ENCODE measurements around the gene CACNA1S.

CACNA1S gene

DNA sequence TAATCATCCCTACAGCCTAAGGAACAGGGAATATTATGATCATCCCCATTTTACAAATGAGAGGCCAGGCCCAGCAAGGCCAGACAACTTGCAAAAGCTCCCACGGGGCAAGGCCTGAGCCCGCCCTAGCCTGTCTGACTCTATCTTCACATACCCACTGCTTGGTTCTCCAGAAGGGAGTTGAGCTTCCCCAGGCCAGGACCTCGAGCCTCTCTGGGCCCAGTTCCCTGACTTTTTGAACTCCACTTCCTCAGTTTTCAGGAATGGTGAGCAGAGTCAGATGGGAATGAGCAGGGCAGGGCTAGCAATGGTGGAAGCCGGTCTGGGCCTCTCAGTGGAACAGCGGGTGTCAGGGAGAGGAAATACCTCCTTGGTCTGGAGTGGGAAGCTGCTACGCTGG, 39.3 kb downstream of the CACNA1S start:
- no peak for DNase-seq (ENCODE audit: extremely low read depth, insufficient read length)
- Histone ChIP-seq H3K4me3 (replicated peaks; ENCODE audit: low read depth, low read length) (no peak overlapping the region), H3K36me3 (ENCODE audit: control insufficient read depth, insufficient read depth, low read length) (no peaks in the 10 kb centered on the region), H3K27me3 (replicated peaks; ENCODE audit: control insufficient read depth, insufficient read depth, low read length) (no peaks in the 10 kb centered on the region; the same call in 1 of the 2 replicates)
- TF ChIP-seq, protein P1, sequence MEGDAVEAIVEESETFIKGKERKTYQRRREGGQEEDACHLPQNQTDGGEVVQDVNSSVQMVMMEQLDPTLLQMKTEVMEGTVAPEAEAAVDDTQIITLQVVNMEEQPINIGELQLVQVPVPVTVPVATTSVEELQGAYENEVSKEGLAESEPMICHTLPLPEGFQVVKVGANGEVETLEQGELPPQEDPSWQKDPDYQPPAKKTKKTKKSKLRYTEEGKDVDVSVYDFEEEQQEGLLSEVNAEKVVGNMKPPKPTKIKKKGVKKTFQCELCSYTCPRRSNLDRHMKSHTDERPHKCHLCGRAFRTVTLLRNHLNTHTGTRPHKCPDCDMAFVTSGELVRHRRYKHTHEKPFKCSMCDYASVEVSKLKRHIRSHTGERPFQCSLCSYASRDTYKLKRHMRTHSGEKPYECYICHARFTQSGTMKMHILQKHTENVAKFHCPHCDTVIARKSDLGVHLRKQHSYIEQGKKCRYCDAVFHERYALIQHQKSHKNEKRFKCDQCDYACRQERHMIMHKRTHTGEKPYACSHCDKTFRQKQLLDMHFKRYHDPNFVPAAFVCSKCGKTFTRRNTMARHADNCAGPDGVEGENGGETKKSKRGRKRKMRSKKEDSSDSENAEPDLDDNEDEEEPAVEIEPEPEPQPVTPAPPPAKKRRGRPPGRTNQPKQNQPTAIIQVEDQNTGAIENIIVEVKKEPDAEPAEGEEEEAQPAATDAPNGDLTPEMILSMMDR (IDR thresholded peaks at IDR 0.05; ENCODE audit: insufficient read depth, low read length, poor library complexity, severe bottlenecking): no peak

DNA sequence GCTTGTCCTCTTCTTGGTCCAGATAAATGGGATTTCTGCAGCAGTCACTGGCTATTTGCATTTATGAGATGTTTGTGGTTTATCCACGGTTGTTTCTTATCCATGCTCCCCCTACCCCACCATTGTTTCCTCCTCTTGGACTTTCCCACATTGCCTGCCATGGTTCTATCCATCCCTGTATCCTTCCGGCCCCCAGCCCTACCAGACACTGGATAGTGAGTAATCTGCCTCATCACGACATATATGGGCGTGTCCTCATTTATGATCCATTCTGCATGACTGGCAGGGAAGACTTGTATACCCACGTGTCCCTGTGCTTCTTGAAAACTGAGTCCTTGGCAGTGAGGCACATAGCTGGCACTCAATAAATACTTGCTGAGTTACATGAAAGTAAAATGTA, 40.1 kb downstream of the CACNA1S start:
- DNase-seq (ENCODE audit: extremely low read depth, insufficient read length): no peak
- Histone ChIP-seq H3K36me3 (ENCODE audit: control insufficient read depth, insufficient read depth, low read length) (no peaks in the 10 kb centered on the region), H3K4me3 (replicated peaks; ENCODE audit: low read depth, low read length) (no peak overlapping the region), H3K27me3 (replicated peaks; ENCODE audit: control insufficient read depth, insufficient read depth, low read length) (no peaks in the 10 kb centered on the region; the same call in 1 of the 2 replicates)
- TF ChIP-seq, protein P1 (IDR thresholded peaks at IDR 0.05; ENCODE audit: insufficient read depth, low read length, poor library complexity, severe bottlenecking): no peak

DNA sequence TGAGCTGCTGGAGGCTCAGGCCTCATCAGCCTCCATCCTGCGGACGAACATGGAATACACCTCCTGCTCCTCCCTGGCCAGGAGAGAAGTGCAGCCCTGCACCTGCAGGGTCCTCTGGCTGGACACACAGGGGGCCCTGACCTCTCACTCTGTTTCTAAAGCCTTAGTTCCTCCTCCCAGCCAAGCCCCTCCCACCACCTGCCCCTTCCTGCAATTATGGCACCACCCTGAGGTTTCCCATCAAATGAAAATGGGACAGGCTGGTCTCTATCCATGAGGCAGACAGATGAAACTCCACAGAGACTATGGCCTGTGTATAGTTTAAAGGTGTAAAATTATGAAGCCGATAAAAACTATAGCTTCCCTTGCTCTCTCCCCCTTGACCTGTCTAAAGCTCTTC, 42.6 kb downstream of the CACNA1S start:
- no peaks in the 10 kb centered on the region for H3K36me3 ChIP-seq (ENCODE audit: control insufficient read depth, insufficient read depth, low read length)
- no peaks in the 10 kb centered on the region; the same call in 1 of the 2 replicates for H3K27me3 ChIP-seq (replicated peaks; ENCODE audit: control insufficient read depth, insufficient read depth, low read length)
- no peak for DNase-seq (ENCODE audit: extremely low read depth, insufficient read length)
- no peak overlapping the region for H3K4me3 ChIP-seq (replicated peaks; ENCODE audit: low read depth, low read length)
- TF ChIP-seq, protein P1 (IDR thresholded peaks at IDR 0.05; ENCODE audit: insufficient read depth, low read length, poor library complexity, severe bottlenecking): no peak

DNA sequence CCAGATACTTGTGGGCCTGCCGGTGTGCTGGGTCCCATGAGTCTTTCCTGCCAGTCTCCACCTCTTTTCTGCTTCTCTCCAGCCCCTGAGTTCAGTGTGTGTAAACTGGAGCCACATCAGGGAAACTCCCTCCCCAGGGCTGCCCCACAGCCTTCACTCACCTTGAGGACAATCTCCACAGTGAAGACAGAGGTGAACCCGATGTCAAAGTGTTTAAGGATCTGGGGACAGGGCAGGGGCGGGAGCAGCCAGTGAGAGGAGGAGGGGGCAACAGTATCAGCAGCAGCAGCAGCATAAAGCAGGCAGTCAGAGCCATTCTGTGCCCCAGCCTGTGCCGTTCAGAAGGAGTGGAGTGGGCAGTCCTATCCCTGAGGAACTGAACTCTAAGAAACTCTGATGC, 43.2 kb downstream of the CACNA1S start:
- Histone ChIP-seq H3K36me3 (ENCODE audit: control insufficient read depth, insufficient read depth, low read length) (no peaks in the 10 kb centered on the region), H3K4me3 (replicated peaks; ENCODE audit: low read depth, low read length) (no peak overlapping the region), H3K27me3 (replicated peaks; ENCODE audit: control insufficient read depth, insufficient read depth, low read length) (no peaks in the 10 kb centered on the region; the same call in 1 of the 2 replicates)
- DNase-seq (ENCODE audit: extremely low read depth, insufficient read length): no peak
- TF ChIP-seq, protein P1 (IDR thresholded peaks at IDR 0.05; ENCODE audit: insufficient read depth, low read length, poor library complexity, severe bottlenecking): no peak

DNA sequence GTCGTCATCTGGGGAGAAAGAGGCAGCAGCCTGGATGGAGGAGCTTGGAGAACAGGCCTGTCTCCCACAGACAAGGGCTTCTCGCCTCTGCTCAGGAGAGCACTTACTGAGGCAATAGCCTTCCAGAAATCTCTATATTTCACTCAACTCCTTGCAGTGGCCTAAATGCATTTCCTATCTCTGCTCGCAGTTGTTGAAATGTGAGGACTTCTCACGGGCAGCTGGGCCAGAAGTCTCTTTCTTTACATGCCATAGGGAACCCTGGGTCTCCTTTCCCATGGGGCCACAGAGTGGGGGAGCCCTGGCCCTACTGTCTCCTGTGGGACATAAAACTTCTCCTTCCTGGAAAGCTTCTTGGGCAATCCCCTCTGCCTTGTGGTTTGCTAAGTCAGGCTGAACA, 45.2 kb downstream of the CACNA1S start:
- no peak for DNase-seq (ENCODE audit: extremely low read depth, insufficient read length)
- no peaks in the 10 kb centered on the region; the same call in 1 of the 2 replicates for H3K27me3 ChIP-seq (replicated peaks; ENCODE audit: control insufficient read depth, insufficient read depth, low read length)
- no peaks in the 10 kb centered on the region for H3K36me3 ChIP-seq (ENCODE audit: control insufficient read depth, insufficient read depth, low read length)
- H3K4me3 ChIP-seq (replicated peaks; ENCODE audit: low read depth, low read length): no peak overlapping the region
- TF ChIP-seq, protein P1 (IDR thresholded peaks at IDR 0.05; ENCODE audit: insufficient read depth, low read length, poor library complexity, severe bottlenecking): no peak

DNA sequence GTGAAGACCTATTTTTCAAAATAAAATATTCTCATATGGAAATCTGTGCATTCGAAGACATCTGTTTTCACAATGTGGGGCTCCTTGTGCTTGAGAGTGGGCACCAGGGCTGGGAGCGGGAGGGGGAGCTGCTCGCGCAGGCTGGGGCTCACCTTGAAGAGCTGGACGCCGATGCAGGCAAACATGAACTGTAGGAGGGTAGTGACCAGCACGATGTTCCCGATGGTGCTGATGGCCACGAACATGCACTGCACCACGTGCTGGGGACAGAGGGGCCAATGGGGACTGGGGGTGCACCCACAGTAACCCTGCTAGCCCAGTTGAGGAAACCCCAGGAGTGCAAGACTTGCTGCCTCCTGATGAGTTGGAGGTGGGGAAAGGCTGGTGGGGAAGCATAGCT, 46.5 kb downstream of the CACNA1S start:
- DNase-seq (ENCODE audit: extremely low read depth, insufficient read length): no peak
- TF ChIP-seq, protein P1 (IDR thresholded peaks at IDR 0.05; ENCODE audit: insufficient read depth, low read length, poor library complexity, severe bottlenecking): no peak
- H3K4me3 ChIP-seq (replicated peaks; ENCODE audit: low read depth, low read length): no peak overlapping the region
- no peaks in the 10 kb centered on the region; the same call in 1 of the 2 replicates for H3K27me3 ChIP-seq (replicated peaks; ENCODE audit: control insufficient read depth, insufficient read depth, low read length)
- no peaks in the 10 kb centered on the region for H3K36me3 ChIP-seq (ENCODE audit: control insufficient read depth, insufficient read depth, low read length)

All from GM06990 (cell line).